ENCODE measurements around the gene GDPGP1.

GDPGP1 gene

GRCh38 chr15:90232941-90233386 lies 1.0 kb upstream of the GDPGP1 start:
- Histone ChIP-seq H3K14ac (ENCODE audit: low read length) (no peak overlapping the region), H3K36me3 (ENCODE audit: control insufficient read depth in 1 of 2, insufficient read depth in 2 of 2, low read length in 2 of 2) (peaks cover 28 to 29% of the 10 kb centered on the region in 2 experiments), H3K9me3 (ENCODE audit: insufficient read depth, low read depth, low read length) (no peaks in the 10 kb centered on the region), H4K8ac (ENCODE audit: low read depth, low read length) (peak overlapping the region; percentile 40), H4K12ac (ENCODE audit: low read depth, low read length) (no peak overlapping the region), H3K4ac (ENCODE audit: low read depth, low read length) (no peak overlapping the region), H3K27ac (ENCODE audit: low read depth, low read length) (no peak overlapping the region), H2BK12ac (ENCODE audit: low read length) (no peak overlapping the region), H3K18ac (ENCODE audit: low read length) (no peak overlapping the region), H2AK5ac (ENCODE audit: low read length) (no peak overlapping the region), H3K9ac (ENCODE audit: low read length) (peak overlapping the region; percentile 24), H3K4me2 (ENCODE audit: low read length) (peak overlapping the region; percentile 92), H3K79me2 (ENCODE audit: control insufficient read depth, insufficient read depth, low read length, poor library complexity) (no peaks in the 10 kb centered on the region), H3K4me3 (ENCODE audit: low read depth, low read length) (peak overlapping the region; percentile 85), H2BK5ac (ENCODE audit: low read depth, low read length, poor library complexity) (no peak overlapping the region), H3K79me1 (ENCODE audit: low read length) (peaks cover 5% of the 10 kb centered on the region), H2BK120ac (ENCODE audit: insufficient read depth, low read length, poor library complexity) (no peak overlapping the region), H3K23ac (ENCODE audit: low read length) (no peak overlapping the region), H3K4me1 (ENCODE audit: control insufficient read depth in 1 of 2, insufficient read depth in 2 of 2, low read length in 2 of 2) (peaks cover 2 to 3% of the 10 kb centered on the region in 2 experiments), H4K91ac (ENCODE audit: low read depth, low read length) (no peak overlapping the region), H3K27me3 (ENCODE audit: insufficient read depth, low read length) (no peaks in the 10 kb centered on the region), H2AFZ (ENCODE audit: insufficient read depth, low read length, poor library complexity) (peak overlapping the region; percentile 65)
- no CpG with 5 or more reads among the region's 9 CpGs for WGBS (ENCODE audit: extremely low coverage, insufficient coverage, insufficient read length)
- DNase-seq: no peak

- peak within 1 kb of the TSS; percentile 92 for H3K4me2 ChIP-seq (ENCODE audit: low read length)
- peak within 1 kb of the TSS; percentile 88 for H4K8ac ChIP-seq (ENCODE audit: low read depth, low read length)
- DNase-seq: peak; percentile 79 to 97
- H2AFZ ChIP-seq (ENCODE audit: insufficient read depth, low read length, poor library complexity): peak within 1 kb of the TSS; percentile 65
- H4K91ac ChIP-seq (ENCODE audit: low read depth, low read length): peak within 1 kb of the TSS; percentile 20
- no peaks in the 10 kb centered on the region for H3K79me2 ChIP-seq (ENCODE audit: control insufficient read depth, insufficient read depth, low read length, poor library complexity)
- peaks cover 2 to 3% of the 10 kb centered on the region in 2 experiments for H3K4me1 ChIP-seq (ENCODE audit: control insufficient read depth in 1 of 2, insufficient read depth in 2 of 2, low read length in 2 of 2)
- H2BK120ac ChIP-seq (ENCODE audit: insufficient read depth, low read length, poor library complexity): no peak within 1 kb of the TSS
- H2BK5ac ChIP-seq (ENCODE audit: low read depth, low read length, poor library complexity): peak within 1 kb of the TSS; percentile 33
- H3K14ac ChIP-seq (ENCODE audit: low read length): peak within 1 kb of the TSS; percentile 22
- H3K27me3 ChIP-seq (ENCODE audit: insufficient read depth, low read length): no peaks in the 10 kb centered on the region
- peak within 1 kb of the TSS; percentile 1 for H3K4ac ChIP-seq (ENCODE audit: low read depth, low read length)
- peak within 1 kb of the TSS; percentile 85 for H3K4me3 ChIP-seq (ENCODE audit: low read depth, low read length)
- no peak within 1 kb of the TSS for H2AK5ac ChIP-seq (ENCODE audit: low read length)
- H3K36me3 ChIP-seq (ENCODE audit: control insufficient read depth in 1 of 2, insufficient read depth in 2 of 2, low read length in 2 of 2): peaks cover 25 to 26% of the 10 kb centered on the region in 2 experiments
- peak within 1 kb of the TSS; percentile 70 for H3K18ac ChIP-seq (ENCODE audit: low read length)
- H3K23ac ChIP-seq (ENCODE audit: low read length): no peak within 1 kb of the TSS
- H3K27ac ChIP-seq (ENCODE audit: low read depth, low read length): peak within 1 kb of the TSS; percentile 7
- H4K12ac ChIP-seq (ENCODE audit: low read depth, low read length): peak within 1 kb of the TSS; percentile 55
- no CpG with 5 or more reads among the region's 63 CpGs for WGBS (ENCODE audit: extremely low coverage, insufficient coverage, insufficient read length)
- no peak within 1 kb of the TSS for H2BK12ac ChIP-seq (ENCODE audit: low read length)
- H3K9ac ChIP-seq (ENCODE audit: low read length): peak within 1 kb of the TSS; percentile 45
- H3K9me3 ChIP-seq (ENCODE audit: insufficient read depth, low read depth, low read length): no peaks in the 10 kb centered on the region
- peaks cover 5% of the 10 kb centered on the region for H3K79me1 ChIP-seq (ENCODE audit: low read length)
Observed at GRCh38 chr15:90233387-90234095, 468 bp upstream of the GDPGP1 start, which contains the start of gene CIB1. TSS of gene CIB1 (minus strand) at chr15:90233941. CDS start at chr15:90233885, 56 bp downstream.

GRCh38 chr15:90239371-90239770 lies 5.4 kb downstream of the GDPGP1 start:
- Histone ChIP-seq H2BK12ac (ENCODE audit: low read length) (no peak overlapping the region), H3K27me3 (ENCODE audit: insufficient read depth, low read length) (no peaks in the 10 kb centered on the region), H3K79me2 (ENCODE audit: control insufficient read depth, insufficient read depth, low read length, poor library complexity) (no peaks in the 10 kb centered on the region), H3K4me3 (ENCODE audit: low read depth, low read length) (no peak overlapping the region), H2AFZ (ENCODE audit: insufficient read depth, low read length, poor library complexity) (no peak overlapping the region), H2BK120ac (ENCODE audit: insufficient read depth, low read length, poor library complexity) (no peak overlapping the region), H3K18ac (ENCODE audit: low read length) (no peak overlapping the region), H3K4me1 (ENCODE audit: control insufficient read depth in 1 of 2, insufficient read depth in 2 of 2, low read length in 2 of 2) (peaks cover 0 to 2% of the 10 kb centered on the region in 2 experiments), H4K12ac (ENCODE audit: low read depth, low read length) (no peak overlapping the region), H4K8ac (ENCODE audit: low read depth, low read length) (no peak overlapping the region), H3K79me1 (ENCODE audit: low read length) (no peaks in the 10 kb centered on the region), H2BK5ac (ENCODE audit: low read depth, low read length, poor library complexity) (no peak overlapping the region), H4K91ac (ENCODE audit: low read depth, low read length) (no peak overlapping the region), H3K36me3 (ENCODE audit: control insufficient read depth in 1 of 2, insufficient read depth in 2 of 2, low read length in 2 of 2) (peaks cover 2 to 3% of the 10 kb centered on the region in 2 experiments), H2AK5ac (ENCODE audit: low read length) (no peak overlapping the region), H3K14ac (ENCODE audit: low read length) (no peak overlapping the region), H3K4ac (ENCODE audit: low read depth, low read length) (no peak overlapping the region), H3K9ac (ENCODE audit: low read length) (no peak overlapping the region), H3K9me3 (ENCODE audit: insufficient read depth, low read depth, low read length) (no peaks in the 10 kb centered on the region), H3K4me2 (ENCODE audit: low read length) (no peak overlapping the region), H3K27ac (ENCODE audit: low read depth, low read length) (no peak overlapping the region), H3K23ac (ENCODE audit: low read length) (no peak overlapping the region)
- no CpG with 5 or more reads among the region's 3 CpGs for WGBS (ENCODE audit: extremely low coverage, insufficient coverage, insufficient read length)
- no peak for DNase-seq

GRCh38 chr15:90240856-90241255 lies 6.8 kb downstream of the GDPGP1 start:
- no peaks in the 10 kb centered on the region for H3K79me1 ChIP-seq (ENCODE audit: low read length)

More at GRCh38 chr15:90240856-90241255, 6.8 kb downstream of the GDPGP1 start:
- Histone ChIP-seq H3K4me1 (ENCODE audit: control insufficient read depth in 1 of 2, insufficient read depth in 2 of 2, low read length in 2 of 2) (no peaks in the 10 kb centered on the region), H3K18ac (ENCODE audit: low read length) (no peak overlapping the region), H3K4me2 (ENCODE audit: low read length) (no peak overlapping the region), H3K14ac (ENCODE audit: low read length) (no peak overlapping the region), H3K27ac (ENCODE audit: low read depth, low read length) (no peak overlapping the region), H2AK5ac (ENCODE audit: low read length) (no peak overlapping the region), H3K9ac (ENCODE audit: low read length) (no peak overlapping the region), H2BK120ac (ENCODE audit: insufficient read depth, low read length, poor library complexity) (no peak overlapping the region), H3K23ac (ENCODE audit: low read length) (no peak overlapping the region), H2AFZ (ENCODE audit: insufficient read depth, low read length, poor library complexity) (no peak overlapping the region), H2BK12ac (ENCODE audit: low read length) (no peak overlapping the region), H2BK5ac (ENCODE audit: low read depth, low read length, poor library complexity) (no peak overlapping the region), H3K9me3 (ENCODE audit: insufficient read depth, low read depth, low read length) (no peaks in the 10 kb centered on the region), H4K8ac (ENCODE audit: low read depth, low read length) (no peak overlapping the region), H3K4ac (ENCODE audit: low read depth, low read length) (no peak overlapping the region), H3K36me3 (ENCODE audit: control insufficient read depth in 1 of 2, insufficient read depth in 2 of 2, low read length in 2 of 2) (peaks cover 2 to 3% of the 10 kb centered on the region in 2 experiments), H4K91ac (ENCODE audit: low read depth, low read length) (no peak overlapping the region), H3K79me2 (ENCODE audit: control insufficient read depth, insufficient read depth, low read length, poor library complexity) (no peaks in the 10 kb centered on the region), H3K4me3 (ENCODE audit: low read depth, low read length) (no peak overlapping the region), H3K27me3 (ENCODE audit: insufficient read depth, low read length) (no peaks in the 10 kb centered on the region), H4K12ac (ENCODE audit: low read depth, low read length) (no peak overlapping the region)
- WGBS (ENCODE audit: extremely low coverage, insufficient coverage, insufficient read length): no CpG with 5 or more reads among the region's 8 CpGs
- no peak for DNase-seq
